ENCODE data around the gene CACNB1. TPM values are rescaled to one million over a fixed set of nuclear protein-coding genes. Genes with fewer than 3 reads are reported as not detected.
A peak's percentile ranks its signal among the peaks of the same experiment; 100 is the strongest.

Gene CACNB1
- total and polyA plus RNA-seq, 2 donors (not counting 1 experiment from before 2014, with no cell fraction given) = 3.8 to 12.4 TPM

DNA sequence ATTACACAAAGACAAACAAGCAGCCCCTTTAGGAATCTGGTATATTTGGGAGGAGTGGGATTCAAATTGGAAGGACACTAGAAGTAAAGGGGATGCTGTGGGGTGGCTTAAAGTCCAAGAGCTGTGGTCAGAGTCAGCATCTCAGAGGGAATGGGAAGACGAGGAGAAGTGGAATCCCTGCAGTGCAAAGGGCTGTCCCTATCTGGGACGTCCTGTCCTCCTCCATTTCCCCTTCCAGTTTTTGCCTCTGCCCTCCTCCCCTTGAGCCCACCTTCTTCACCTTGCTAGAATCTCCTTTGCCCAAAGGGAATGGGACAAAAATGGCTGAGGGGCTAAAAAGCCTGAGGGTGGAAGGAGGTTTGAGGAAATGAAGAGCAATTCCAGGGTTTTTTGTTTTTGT, 41.8 kb downstream of the CACNB1 start:
- Histone ChIP-seq H3K4me2 (replicated peaks; ENCODE audit: low read depth, low read length, poor library complexity, severe bottlenecking) (no peak overlapping the region), H3K4me3 (ENCODE audit: control extremely low read depth in 1 of 5, extremely low read depth in 1 of 5, insufficient read depth in 1 of 5, low read depth in 2 of 5, low read length in 4 of 5) (no peak overlapping the region), H3K27ac (ENCODE audit: low read length in 2 of 2) (no peak overlapping the region), H3K9me3 (ENCODE audit: control extremely low read depth in 1 of 3, control insufficient read depth in 2 of 3, insufficient read depth in 1 of 3, low read length in 2 of 3) (no peaks in the 10 kb centered on the region), H2AFZ (ENCODE audit: insufficient read depth, low read depth, low read length, poor library complexity, severe bottlenecking) (no peak overlapping the region), H4K20me1 (ENCODE audit: control insufficient read depth, insufficient read depth, low read length, poor library complexity, severe bottlenecking) (no peaks in the 10 kb centered on the region), H3K36me3 (replicated peaks in 1 of 2; ENCODE audit: control extremely low read depth in 1 of 2, control insufficient read depth in 1 of 2, extremely low read depth in 1 of 2, insufficient read depth in 2 of 2, low read length in 1 of 2) (no peaks in the 10 kb centered on the region), H3K79me2 (ENCODE audit: control insufficient read depth, insufficient read depth, low read length) (no peaks in the 10 kb centered on the region), H3K27me3 (replicated peaks in 1 of 4; ENCODE audit: control extremely low read depth in 1 of 4, control insufficient read depth in 3 of 4, insufficient read depth in 4 of 4, low read length in 3 of 4) (peaks cover 0 to 17% (median 6%) of the 10 kb centered on the region in 4 experiments), H3K4me1 (ENCODE audit: control insufficient read depth in 2 of 2, insufficient read depth in 2 of 2, low read length in 2 of 2) (peaks cover 23 to 34% of the 10 kb centered on the region in 2 donors), H3K9ac (ENCODE audit: low read length) (no peak overlapping the region)
- Mint-ChIP-seq H3K9me3 (ENCODE audit: insufficient read depth) (no peaks in the 10 kb centered on the region), H3K4me3 (peak overlapping the region; percentile 29), H3K27ac (peak overlapping the region; percentile 77), H3K4me1 (peaks cover 28% of the 10 kb centered on the region), H3K27me3 (peaks cover 12% of the 10 kb centered on the region)
- POLR2A ChIA-PET = no interaction called here
- intact Hi-C loops (cut with micrococcal nuclease) = no loop called here
- TF ChIP-seq, protein P1, sequence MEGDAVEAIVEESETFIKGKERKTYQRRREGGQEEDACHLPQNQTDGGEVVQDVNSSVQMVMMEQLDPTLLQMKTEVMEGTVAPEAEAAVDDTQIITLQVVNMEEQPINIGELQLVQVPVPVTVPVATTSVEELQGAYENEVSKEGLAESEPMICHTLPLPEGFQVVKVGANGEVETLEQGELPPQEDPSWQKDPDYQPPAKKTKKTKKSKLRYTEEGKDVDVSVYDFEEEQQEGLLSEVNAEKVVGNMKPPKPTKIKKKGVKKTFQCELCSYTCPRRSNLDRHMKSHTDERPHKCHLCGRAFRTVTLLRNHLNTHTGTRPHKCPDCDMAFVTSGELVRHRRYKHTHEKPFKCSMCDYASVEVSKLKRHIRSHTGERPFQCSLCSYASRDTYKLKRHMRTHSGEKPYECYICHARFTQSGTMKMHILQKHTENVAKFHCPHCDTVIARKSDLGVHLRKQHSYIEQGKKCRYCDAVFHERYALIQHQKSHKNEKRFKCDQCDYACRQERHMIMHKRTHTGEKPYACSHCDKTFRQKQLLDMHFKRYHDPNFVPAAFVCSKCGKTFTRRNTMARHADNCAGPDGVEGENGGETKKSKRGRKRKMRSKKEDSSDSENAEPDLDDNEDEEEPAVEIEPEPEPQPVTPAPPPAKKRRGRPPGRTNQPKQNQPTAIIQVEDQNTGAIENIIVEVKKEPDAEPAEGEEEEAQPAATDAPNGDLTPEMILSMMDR (IDR thresholded peaks at IDR 0.05) = no peak
- TF ChIP-seq EZH2 (IDR thresholded peaks at IDR 0.05; ENCODE audit: borderline replicate concordance, insufficient read depth, low read depth, low read length, poor library complexity, severe bottlenecking) = no peak
- no peak for DNase-seq
- ATAC-seq (ENCODE audit: low read depth) = no peak
- CTCF ChIA-PET = interaction anchor here (1.1 kb wide), 1 partner anchor 173 kb away, joined by 5 read pairs; no protein-coding TSS in a partner anchor
- no CpG with 5 or more reads among the region's 2 CpGs for WGBS (ENCODE audit: insufficient coverage)

DNA sequence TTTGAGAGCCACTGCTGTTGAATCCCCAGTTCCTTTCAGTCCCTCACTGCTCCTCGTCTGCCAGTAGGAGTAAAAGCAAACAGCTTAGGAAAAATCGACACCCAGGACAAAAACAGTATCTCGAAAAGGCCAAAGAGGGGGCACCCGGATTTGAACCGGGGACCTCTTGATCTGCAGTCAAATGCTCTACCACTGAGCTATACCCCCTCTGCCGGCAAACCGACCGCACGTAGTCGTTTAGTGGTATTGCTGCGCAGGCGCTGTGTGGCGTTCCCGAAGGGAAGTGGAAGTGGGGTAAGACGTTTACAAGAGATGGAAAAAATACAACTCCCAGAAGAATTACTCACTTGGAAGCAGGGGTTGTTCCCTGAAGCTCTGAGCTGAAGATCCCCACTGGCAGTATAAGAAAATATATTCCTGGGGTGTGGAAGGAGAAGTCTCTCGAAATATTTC, 43.8 kb downstream of the CACNB1 start:
- H3K79me2 ChIP-seq (ENCODE audit: control insufficient read depth, insufficient read depth, low read length) = no peaks in the 10 kb centered on the region
- peaks cover 0 to 34% (median 17%) of the 10 kb centered on the region in 4 experiments for H3K27me3 ChIP-seq (replicated peaks in 1 of 4; ENCODE audit: control extremely low read depth in 1 of 4, control insufficient read depth in 3 of 4, insufficient read depth in 4 of 4, low read length in 3 of 4)
- ChIA-PET CTCF (interaction anchor here (0.6 to 7.8 kb wide), 46 partner anchors 9 to 710 kb away, joined by 3 to 259 read pairs (median 5); partner anchors contain the start of genes ARL5C, FBXO47, LASP1 and MLLT6), POLR2A (interaction anchor here (0.5 to 2.3 kb wide), 14 partner anchors 11 to 423 kb away, joined by 3 to 15 read pairs (median 5); partner anchors contain the start of genes LASP1, PIP4K2B and RPL19)
- peaks cover 25 to 34% of the 10 kb centered on the region in 2 donors for H3K4me1 ChIP-seq (ENCODE audit: control insufficient read depth in 2 of 2, insufficient read depth in 2 of 2, low read length in 2 of 2)
- WGBS (ENCODE audit: insufficient coverage) = 0% methylated on average over 2 of the region's 16 CpGs
- peak overlapping the region; percentile 53 to 62 for H3K27ac ChIP-seq (ENCODE audit: low read length in 2 of 2)
- ATAC-seq (ENCODE audit: low read depth) (peak; percentile 59), DNase-seq (peak; percentile 94)
- intact Hi-C loops (cut with micrococcal nuclease) = loop anchor here (1.0 to 5.0 kb wide), 14 partner anchors 11 to 801 kb away; partner anchors contain the start of genes CACNB1, FBXO47, RPL23 and SOCS7
- peak overlapping the region; percentile 93 for H3K4me2 ChIP-seq (replicated peaks; ENCODE audit: low read depth, low read length, poor library complexity, severe bottlenecking)
- Mint-ChIP-seq H3K9me3 (ENCODE audit: insufficient read depth) (no peaks in the 10 kb centered on the region), H3K4me1 (peaks cover 30% of the 10 kb centered on the region), H3K27ac (peak overlapping the region; percentile 99), H3K4me3 (peak overlapping the region; percentile 94), H3K27me3 (peaks cover 30% of the 10 kb centered on the region)
- H4K20me1 ChIP-seq (ENCODE audit: control insufficient read depth, insufficient read depth, low read length, poor library complexity, severe bottlenecking) = no peaks in the 10 kb centered on the region
- H3K36me3 ChIP-seq (replicated peaks in 1 of 2; ENCODE audit: control extremely low read depth in 1 of 2, control insufficient read depth in 1 of 2, extremely low read depth in 1 of 2, insufficient read depth in 2 of 2, low read length in 1 of 2) = no peaks in the 10 kb centered on the region
- peak overlapping the region; percentile 82 for H2AFZ ChIP-seq (ENCODE audit: insufficient read depth, low read depth, low read length, poor library complexity, severe bottlenecking)
- peak overlapping the region; percentile 62 to 93 (median 82) for H3K4me3 ChIP-seq (ENCODE audit: control extremely low read depth in 1 of 5, extremely low read depth in 1 of 5, insufficient read depth in 1 of 5, low read depth in 2 of 5, low read length in 4 of 5)
- peak overlapping the region; percentile 86 for H3K9ac ChIP-seq (ENCODE audit: low read length)
- TF ChIP-seq, protein P1 (IDR thresholded peaks at IDR 0.05) = no peak
- no peak for TF ChIP-seq EZH2 (IDR thresholded peaks at IDR 0.05; ENCODE audit: borderline replicate concordance, insufficient read depth, low read depth, low read length, poor library complexity, severe bottlenecking)
- H3K9me3 ChIP-seq (ENCODE audit: control extremely low read depth in 1 of 3, control insufficient read depth in 2 of 3, insufficient read depth in 1 of 3, low read length in 2 of 3) = no peaks in the 10 kb centered on the region

All from B cell (primary cell).